Body of pancreas (tissue), 4 donors: ENCODE measurements around the gene ENTPD7.

ENCODE experiments used
- CTCF ChIP-seq, 7 experiments: fragments of 450-650 bp in 4 of 7; fragments of 200-600 bp in 3 of 7; sonication (generic) in 3 of 7; IDR thresholded peaks; one replicate each; pipeline ENCODE4 v1.5.1; 2016 to 2019; ENCODE audit warnings: antibody characterized with exemption in 7 of 7
- POLR2A ChIP-seq, 3 donors: fragments of 450-650 bp; IDR thresholded peaks; one replicate each; pipeline ENCODE4 v1.6.1; 2016; ENCODE audit warnings: antibody characterized with exemption in 3 of 3, mild to moderate bottlenecking in 2 of 3

- TF ChIP-seq POLR2A (IDR thresholded peaks at IDR 0.05) (no peak), CTCF (IDR thresholded peaks at IDR 0.05) (no peak)
Measured at GRCh38 chr10:99709480-99710229, 50.3 kb downstream of the ENTPD7 start.
